Bladder microvascular endothelial cell (primary cell): ENCODE results near the gene ZMAT5. TPM values are rescaled to one million over a fixed set of nuclear protein-coding genes. Genes with fewer than 3 reads are reported as not detected.

Experiments used
- total RNA-seq: library from RNA; depleted of rRNA; stranded (reverse); fragments of >200 nt; gene quantifications from 2 replicates; pipeline ENCODE4 v1.2.3, GENCODE V29; 2014

Gene ZMAT5
- total RNA-seq = 13.3 and 13.6 TPM in 2 replicates

GRCh38 chr22:29766632-29767170 lies at the start of gene ZMAT5:
Gene ZMAT5, minus strand, starts transcription at chr22:29767007. Its CDS starts 18,463 bp downstream, at chr22:29748544.

GRCh38 chr22:29767171-29768051 lies 604 bp upstream of the ZMAT5 start, which contains the start of gene UQCR10:
Gene UQCR10, plus strand, starts transcription at chr22:29767369. Its CDS starts 30 bp downstream, at chr22:29767399.

GRCh38 chr22:29719899-29720645 lies 46.7 kb downstream of the ZMAT5 start, which contains the start of gene CABP7:
Gene CABP7, plus strand, starts transcription at chr22:29720003. Its CDS starts 422 bp downstream, at chr22:29720425.

Other genes starting within 250 kb of the ZMAT5 start
- gene THOC5, start 213.2 kb downstream of the ZMAT5 start, total RNA-seq = 37.7 and 56.8 TPM in 2 replicates
- 20.1 and 26.9 TPM in 2 replicates for gene NIPSNAP1, start 185.9 kb downstream of the ZMAT5 start, total RNA-seq
- gene NF2, start 163.4 kb downstream of the ZMAT5 start, total RNA-seq = 30.3 and 203 TPM in 2 replicates
- gene CABP7, start 47.0 kb downstream of the ZMAT5 start, total RNA-seq = 0.06 TPM in 1 of 2 replicates, not detected in the other
- gene UQCR10, start 362 bp upstream of the ZMAT5 start, total RNA-seq = 61.8 and 71.1 TPM in 2 replicates
- 18.1 and 51.7 TPM in 2 replicates for gene ASCC2, start 71.3 kb upstream of the ZMAT5 start, total RNA-seq
- gene MTMR3, start 116.2 kb upstream of the ZMAT5 start, total RNA-seq = 17.2 and 41.7 TPM in 2 replicates